WTC11 (cell line): ENCODE results near the gene MYOG. TPM values are rescaled to one million over a fixed set of nuclear protein-coding genes. Genes with fewer than 3 reads are reported as not detected.

ENCODE experiments used
- ATAC-seq: fragments of 200-7000 bp; cut with Tn5 transposase; 2 replicates; pipeline ENCODE4 v1.10.0; 2021; ENCODE audit warnings: mild to moderate bottlenecking, moderate library complexity
- CTCF ChIA-PET: fragments of 300-600 bp; sonication (Branson Sonifier 250); formaldehyde crosslinking; loops from one replicate; lab custom pipeline; 2021; ENCODE audit warnings: antibody characterized with exemption; lab: Charles Lee
- POLR2A ChIA-PET: fragments of 350-600 bp; sonication (Branson Sonifier 250); formaldehyde crosslinking; loops from one replicate; lab custom pipeline; 2021; ENCODE audit warnings: antibody characterized with exemption; lab: Charles Lee
- DNase-seq: peaks from one replicate; pipeline ENCODE4 v3.0.0; 2021; ENCODE audit warnings: low spot score
- H3K27ac Mint-ChIP-seq: 2 replicates; pipeline ENCODE4 v1.8.0; 2021; ENCODE audit warnings: mixed read lengths
- H3K27me3 Mint-ChIP-seq: 2 replicates; pipeline ENCODE4 v1.8.0; 2021; ENCODE audit warnings: low read depth, mild to moderate bottlenecking, moderate library complexity, mixed read lengths
- H3K36me3 Mint-ChIP-seq: 2 replicates; pipeline ENCODE4 v1.8.0; 2021; ENCODE audit warnings: mixed read lengths
- H3K4me1 Mint-ChIP-seq: 2 replicates; pipeline ENCODE4 v1.8.0; 2022; ENCODE audit warnings: mixed read lengths
- H3K4me3 Mint-ChIP-seq: 2 replicates; pipeline ENCODE4 v1.8.0; 2021; ENCODE audit warnings: mild to moderate bottlenecking, moderate library complexity, mixed read lengths
- H3K9me3 Mint-ChIP-seq: 2 replicates; pipeline ENCODE4 v1.8.0; 2021; ENCODE audit warnings: mixed read lengths
- GTF2I ChIP-seq: fragments of 250-450 bp; sonication (Bioruptor Pico); conservative IDR thresholded peaks from 2 replicates; pipeline ENCODE4 v1.4.0; 2021; ENCODE audit warnings: mild to moderate bottlenecking
- HMGA2 ChIP-seq: fragments of 250-450 bp; sonication (Bioruptor Pico); IDR thresholded peaks from 2 replicates; pipeline ENCODE4 v1.4.0; 2021; ENCODE audit warnings: mild to moderate bottlenecking, moderate library complexity
- KAT7 ChIP-seq: sonication (generic); formaldehyde crosslinking; IDR thresholded peaks from 2 replicates; pipeline ENCODE4 v1.8.1; 2023; ENCODE audit warnings: missing genetic modification reagents, mild to moderate bottlenecking, borderline replicate concordance
- MYBL2 ChIP-seq: sonication (generic); formaldehyde crosslinking; IDR thresholded peaks from 2 replicates; pipeline ENCODE4 v1.8.1; 2023; ENCODE audit warnings: mild to moderate bottlenecking, moderate library complexity, missing genetic modification reagents
- RORB ChIP-seq: fragments of 250-450 bp; sonication (Bioruptor Pico); IDR thresholded peaks from 2 replicates; pipeline ENCODE4 v1.9.0; 2021; ENCODE audit warnings: mild to moderate bottlenecking
- SOX15 ChIP-seq: fragments of 250-450 bp; sonication (Bioruptor Pico); IDR thresholded peaks from 2 replicates; pipeline ENCODE4 v1.9.0; 2021; ENCODE audit warnings: mild to moderate bottlenecking
- SP1 ChIP-seq: sonication (generic); formaldehyde crosslinking; conservative IDR thresholded peaks from 2 replicates; pipeline ENCODE4 v1.8.1; 2022; ENCODE audit warnings: missing genetic modification reagents
- TEAD4 ChIP-seq: sonication (generic); formaldehyde crosslinking; IDR thresholded peaks from 2 replicates; pipeline ENCODE4 v1.8.0; 2022; ENCODE audit warnings: mild to moderate bottlenecking, missing genetic modification reagents
- TP53 ChIP-seq: sonication (generic); formaldehyde crosslinking; IDR thresholded peaks from 2 replicates; pipeline ENCODE4 v1.8.1; 2023; ENCODE audit warnings: mild to moderate bottlenecking, missing genetic modification reagents
- ZBTB21 ChIP-seq: sonication (generic); formaldehyde crosslinking; IDR thresholded peaks from 2 replicates; pipeline ENCODE4 v1.8.1; 2023; ENCODE audit warnings: mild to moderate bottlenecking, missing genetic modification reagents, borderline replicate concordance
- ZNF219 ChIP-seq: sonication (generic); formaldehyde crosslinking; IDR thresholded peaks from 2 replicates; pipeline ENCODE4 v1.8.0; 2023; ENCODE audit warnings: missing genetic modification reagents, mild to moderate bottlenecking, borderline replicate concordance
- ZNF232 ChIP-seq: sonication (generic); formaldehyde crosslinking; IDR thresholded peaks from 2 replicates; pipeline ENCODE4 v1.8.0; 2022; ENCODE audit warnings: mild to moderate bottlenecking, missing genetic modification reagents
- total RNA-seq: library from RNA; stranded (reverse); gene quantifications from 3 replicates; pipeline ENCODE4 v1.2.3, GENCODE V29; 2021
- TF ChIP-seq, protein P1 (sequence below): fragments of 250-450 bp; sonication (Bioruptor Pico); IDR thresholded peaks from 2 replicates; pipeline ENCODE4 v1.9.0; 2021; ENCODE audit warnings: mild to moderate bottlenecking, borderline replicate concordance
- TF ChIP-seq, protein P2 (sequence below): fragments of 250-450 bp; sonication (Bioruptor Pico); IDR thresholded peaks from 2 replicates; pipeline ENCODE4 v1.9.0; 2021; ENCODE audit warnings: mild to moderate bottlenecking
- TF ChIP-seq, protein P3 (sequence below): sonication (generic); formaldehyde crosslinking; IDR thresholded peaks from 2 replicates; pipeline ENCODE4 v1.8.1; 2022; ENCODE audit warnings: missing genetic modification reagents, borderline replicate concordance
- TF ChIP-seq, protein P4 (sequence below): fragments of 250-450 bp; sonication (Bioruptor Pico); IDR thresholded peaks from 2 replicates; pipeline ENCODE4 v2.1.2; 2022; ENCODE audit warnings: mild to moderate bottlenecking, moderate library complexity

Gene MYOG
- total RNA-seq, 1 experiment from 2014 or later = not detected

DNA sequence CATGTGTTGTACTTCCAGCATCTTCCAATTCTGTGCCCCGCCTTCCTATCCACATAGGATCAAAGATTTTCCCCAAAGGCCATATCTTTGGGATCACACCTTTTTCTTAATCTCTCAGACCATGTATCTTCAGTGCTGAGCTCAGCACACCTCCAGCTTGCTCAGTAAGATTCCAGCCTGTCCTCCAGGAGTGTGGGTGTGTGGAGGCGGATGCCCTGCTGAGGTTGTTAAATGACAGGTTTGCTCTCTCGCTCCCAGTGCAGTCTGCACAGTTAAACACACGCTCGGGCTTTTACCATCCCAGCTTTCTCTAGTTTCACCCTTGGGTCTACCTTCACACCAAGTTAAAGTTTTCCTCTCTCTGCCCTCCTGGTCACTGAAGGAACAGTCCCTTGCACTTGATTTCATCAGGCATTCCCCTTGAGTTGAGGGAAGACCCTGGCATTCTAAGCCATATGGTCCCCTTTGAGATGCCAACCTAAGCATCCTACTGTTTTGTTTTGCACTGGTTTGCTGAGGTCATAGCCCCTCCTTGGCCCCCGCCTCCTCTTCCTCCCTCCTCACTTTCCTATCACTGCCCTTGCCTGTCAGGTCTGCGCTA lies 13.7 kb downstream of the MYOG start (continued):
- TF ChIP-seq, protein P1, sequence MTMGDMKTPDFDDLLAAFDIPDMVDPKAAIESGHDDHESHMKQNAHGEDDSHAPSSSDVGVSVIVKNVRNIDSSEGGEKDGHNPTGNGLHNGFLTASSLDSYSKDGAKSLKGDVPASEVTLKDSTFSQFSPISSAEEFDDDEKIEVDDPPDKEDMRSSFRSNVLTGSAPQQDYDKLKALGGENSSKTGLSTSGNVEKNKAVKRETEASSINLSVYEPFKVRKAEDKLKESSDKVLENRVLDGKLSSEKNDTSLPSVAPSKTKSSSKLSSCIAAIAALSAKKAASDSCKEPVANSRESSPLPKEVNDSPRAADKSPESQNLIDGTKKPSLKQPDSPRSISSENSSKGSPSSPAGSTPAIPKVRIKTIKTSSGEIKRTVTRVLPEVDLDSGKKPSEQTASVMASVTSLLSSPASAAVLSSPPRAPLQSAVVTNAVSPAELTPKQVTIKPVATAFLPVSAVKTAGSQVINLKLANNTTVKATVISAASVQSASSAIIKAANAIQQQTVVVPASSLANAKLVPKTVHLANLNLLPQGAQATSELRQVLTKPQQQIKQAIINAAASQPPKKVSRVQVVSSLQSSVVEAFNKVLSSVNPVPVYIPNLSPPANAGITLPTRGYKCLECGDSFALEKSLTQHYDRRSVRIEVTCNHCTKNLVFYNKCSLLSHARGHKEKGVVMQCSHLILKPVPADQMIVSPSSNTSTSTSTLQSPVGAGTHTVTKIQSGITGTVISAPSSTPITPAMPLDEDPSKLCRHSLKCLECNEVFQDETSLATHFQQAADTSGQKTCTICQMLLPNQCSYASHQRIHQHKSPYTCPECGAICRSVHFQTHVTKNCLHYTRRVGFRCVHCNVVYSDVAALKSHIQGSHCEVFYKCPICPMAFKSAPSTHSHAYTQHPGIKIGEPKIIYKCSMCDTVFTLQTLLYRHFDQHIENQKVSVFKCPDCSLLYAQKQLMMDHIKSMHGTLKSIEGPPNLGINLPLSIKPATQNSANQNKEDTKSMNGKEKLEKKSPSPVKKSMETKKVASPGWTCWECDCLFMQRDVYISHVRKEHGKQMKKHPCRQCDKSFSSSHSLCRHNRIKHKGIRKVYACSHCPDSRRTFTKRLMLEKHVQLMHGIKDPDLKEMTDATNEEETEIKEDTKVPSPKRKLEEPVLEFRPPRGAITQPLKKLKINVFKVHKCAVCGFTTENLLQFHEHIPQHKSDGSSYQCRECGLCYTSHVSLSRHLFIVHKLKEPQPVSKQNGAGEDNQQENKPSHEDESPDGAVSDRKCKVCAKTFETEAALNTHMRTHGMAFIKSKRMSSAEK = no peak
- TF ChIP-seq ZBTB21 = no peak
- TF ChIP-seq TEAD4 = no peak

DNA sequence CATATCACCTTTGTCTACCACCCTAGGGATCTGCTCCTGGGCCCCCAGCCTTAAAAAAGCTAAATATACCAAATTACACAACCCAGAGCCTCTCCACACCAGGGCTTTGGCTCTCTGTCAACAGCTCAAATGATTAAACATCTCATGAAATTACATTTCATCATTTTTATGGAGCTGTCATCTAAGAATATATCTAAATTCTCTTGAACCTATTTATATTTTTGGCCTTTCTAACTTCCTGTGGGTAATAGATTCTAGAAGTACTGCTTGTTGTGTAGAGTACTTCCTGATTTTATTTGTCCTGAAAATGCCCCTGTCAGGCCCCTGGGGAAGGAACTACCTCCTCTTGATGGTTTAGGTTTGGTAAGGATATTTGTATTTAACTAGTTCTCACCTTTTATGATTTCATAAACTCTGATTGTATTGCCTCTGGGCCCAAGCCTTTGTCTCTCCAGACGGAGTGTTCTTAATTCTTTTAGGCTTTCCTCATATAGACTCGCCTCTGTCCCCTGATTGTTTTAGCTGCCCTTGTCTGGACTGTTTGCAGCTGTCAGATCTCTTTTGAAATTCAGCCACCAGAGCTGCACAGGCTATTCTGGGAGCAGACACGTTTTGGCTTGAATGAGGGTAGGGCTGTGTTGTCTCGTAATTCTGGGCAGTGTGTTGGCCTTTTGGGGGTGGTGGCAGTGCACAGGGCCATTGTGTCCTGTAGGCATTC lies 16.6 kb downstream of the MYOG start:
- ATAC-seq (no peak), DNase-seq (no peak)
- H3K36me3 Mint-ChIP-seq = peaks cover 38% of the 10 kb centered on the region
- H3K27ac Mint-ChIP-seq = no peak overlapping the region
- ChIA-PET POLR2A (interaction anchor here (1.2 kb wide), 1 partner anchor 10 kb away, joined by 3 read pairs; no protein-coding TSS in a partner anchor), CTCF (interaction anchor here (0.9 to 14.4 kb wide), 4 partner anchors 14 to 49 kb away, joined by 3 to 121 read pairs (median 6); no protein-coding TSS in a partner anchor)
- no peaks in the 10 kb centered on the region for H3K9me3 Mint-ChIP-seq
- H3K4me1 Mint-ChIP-seq = peaks cover 9% of the 10 kb centered on the region
- no peak overlapping the region for H3K4me3 Mint-ChIP-seq
- peaks cover 2% of the 10 kb centered on the region; the same call in 1 of the 2 replicates for H3K27me3 Mint-ChIP-seq
- no peak for TF ChIP-seq ZNF232 (CRISPR knock-in tag)
- no peak for TF ChIP-seq KAT7 (CRISPR knock-in tag)
- no peak for TF ChIP-seq RORB (CRISPR knock-in tag)
- TF ChIP-seq, protein P2, sequence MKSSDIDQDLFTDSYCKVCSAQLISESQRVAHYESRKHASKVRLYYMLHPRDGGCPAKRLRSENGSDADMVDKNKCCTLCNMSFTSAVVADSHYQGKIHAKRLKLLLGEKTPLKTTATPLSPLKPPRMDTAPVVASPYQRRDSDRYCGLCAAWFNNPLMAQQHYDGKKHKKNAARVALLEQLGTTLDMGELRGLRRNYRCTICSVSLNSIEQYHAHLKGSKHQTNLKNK (CRISPR knock-in tag) = no peak
- TF ChIP-seq, protein P3, sequence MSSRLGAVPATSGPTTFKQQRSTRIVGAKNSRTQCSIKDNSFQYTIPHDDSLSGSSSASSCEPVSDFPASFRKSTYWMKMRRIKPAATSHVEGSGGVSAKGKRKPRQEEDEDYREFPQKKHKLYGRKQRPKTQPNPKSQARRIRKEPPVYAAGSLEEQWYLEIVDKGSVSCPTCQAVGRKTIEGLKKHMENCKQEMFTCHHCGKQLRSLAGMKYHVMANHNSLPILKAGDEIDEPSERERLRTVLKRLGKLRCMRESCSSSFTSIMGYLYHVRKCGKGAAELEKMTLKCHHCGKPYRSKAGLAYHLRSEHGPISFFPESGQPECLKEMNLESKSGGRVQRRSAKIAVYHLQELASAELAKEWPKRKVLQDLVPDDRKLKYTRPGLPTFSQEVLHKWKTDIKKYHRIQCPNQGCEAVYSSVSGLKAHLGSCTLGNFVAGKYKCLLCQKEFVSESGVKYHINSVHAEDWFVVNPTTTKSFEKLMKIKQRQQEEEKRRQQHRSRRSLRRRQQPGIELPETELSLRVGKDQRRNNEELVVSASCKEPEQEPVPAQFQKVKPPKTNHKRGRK (CRISPR knock-in tag) = no peak
- no peak for TF ChIP-seq SP1 (CRISPR knock-in tag)
- TF ChIP-seq HMGA2 (CRISPR knock-in tag) = no peak
- no peak for TF ChIP-seq SOX15 (CRISPR knock-in tag)
- no peak for TF ChIP-seq TP53
- TF ChIP-seq, protein P4, sequence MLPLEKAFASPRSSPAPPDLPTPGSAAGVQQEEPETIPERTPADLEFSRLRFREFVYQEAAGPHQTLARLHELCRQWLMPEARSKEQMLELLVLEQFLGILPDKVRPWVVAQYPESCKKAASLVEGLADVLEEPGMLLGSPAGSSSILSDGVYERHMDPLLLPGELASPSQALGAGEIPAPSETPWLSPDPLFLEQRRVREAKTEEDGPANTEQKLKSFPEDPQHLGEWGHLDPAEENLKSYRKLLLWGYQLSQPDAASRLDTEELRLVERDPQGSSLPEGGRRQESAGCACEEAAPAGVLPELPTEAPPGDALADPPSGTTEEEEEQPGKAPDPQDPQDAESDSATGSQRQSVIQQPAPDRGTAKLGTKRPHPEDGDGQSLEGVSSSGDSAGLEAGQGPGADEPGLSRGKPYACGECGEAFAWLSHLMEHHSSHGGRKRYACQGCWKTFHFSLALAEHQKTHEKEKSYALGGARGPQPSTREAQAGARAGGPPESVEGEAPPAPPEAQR = no peak

DNA sequence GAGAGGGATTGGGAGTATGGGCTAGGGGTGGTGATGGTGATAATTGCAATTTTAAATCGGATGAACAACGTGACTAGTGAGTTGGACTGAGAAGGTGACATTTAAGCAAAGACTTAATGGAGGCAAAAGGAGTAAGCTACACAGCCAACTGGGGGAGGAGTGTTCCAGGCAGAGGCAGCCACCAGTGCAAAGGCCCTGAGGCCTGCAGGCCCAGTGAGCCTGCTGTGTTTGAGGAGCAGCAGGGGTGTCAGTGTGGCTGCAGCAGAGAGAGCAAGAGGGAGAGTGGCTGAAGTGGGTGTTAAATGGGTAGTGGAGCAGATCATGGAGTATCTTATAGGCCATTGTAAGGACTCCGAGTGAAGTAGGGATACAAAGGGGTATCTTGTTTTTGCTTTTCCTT lies 18.8 kb downstream of the MYOG start:
- TF ChIP-seq MYBL2 (CRISPR knock-in tag) = no peak
- TF ChIP-seq, protein P2 (CRISPR knock-in tag) = no peak
- TF ChIP-seq ZNF219 (CRISPR knock-in tag) = no peak
- 0 out of 2 replicates have a peak, but pooled peaks have one; percentile 25 for TF ChIP-seq GTF2I
- H3K9me3 Mint-ChIP-seq = no peaks in the 10 kb centered on the region
- H3K27ac Mint-ChIP-seq = no peak overlapping the region
- DNase-seq (no peak), ATAC-seq (no peak)
- peaks cover 31% of the 10 kb centered on the region for H3K36me3 Mint-ChIP-seq
- H3K4me3 Mint-ChIP-seq = no peak overlapping the region
- H3K27me3 Mint-ChIP-seq = no peaks in the 10 kb centered on the region
- POLR2A ChIA-PET = no interaction called here
- CTCF ChIA-PET = interaction anchor here (1.0 to 14.4 kb wide), 8 partner anchors 12 to 202 kb away, joined by 3 to 121 read pairs (median 8); no protein-coding TSS in a partner anchor
- peaks cover 9% of the 10 kb centered on the region for H3K4me1 Mint-ChIP-seq
